ACHN (cell line): ENCODE measurements around the gene EFNA2.
"Not testable (repeated sequence)": the region's sequence is repeated elsewhere in the genome, so short reads cannot be mapped to it uniquely, and the experiment has no call there.

Source experiments
- DNase-seq: peaks from one replicate; pipeline ENCODE4 v3.0.0-alpha.2; 2015
- in situ Hi-C: cut with HindIII; loops from 2 replicates; pipeline ENCODE4 v1.10.0; 2017; ENCODE audit warnings: low sequenced_read_pairs, low pct_ligation_motif_present, low pct_unique_long_range_greater_than_20kb

The EFNA2 gene

DNA sequence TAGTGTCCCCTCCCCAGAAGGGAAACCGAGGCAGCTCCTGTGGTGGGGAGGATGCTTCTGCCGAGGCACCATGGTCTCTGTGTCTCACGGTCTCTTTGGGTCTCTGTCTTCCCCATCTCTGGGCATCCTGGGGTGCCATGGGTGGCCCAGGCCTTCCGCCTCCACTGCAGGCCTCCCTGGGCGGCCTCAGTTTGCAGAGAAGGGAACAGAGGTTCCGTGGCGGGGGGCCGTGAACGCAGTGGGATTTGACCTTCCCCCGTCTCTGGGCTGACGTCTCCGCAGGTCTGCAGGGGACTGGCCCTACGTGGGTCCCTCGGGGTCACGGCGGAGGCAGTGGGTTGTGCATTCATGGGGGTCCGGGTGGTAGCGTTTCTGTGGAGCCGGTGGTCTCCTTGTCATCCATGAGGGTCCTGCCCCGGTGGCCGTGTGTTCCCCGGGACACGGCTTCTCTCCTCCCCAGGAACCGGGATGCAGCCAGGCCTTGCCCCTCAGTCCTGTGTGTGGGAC, 4.6 kb downstream of the EFNA2 start:
- in situ Hi-C loops: no loop called here
- DNase-seq: no peak

- DNase-seq: no peak
- in situ Hi-C loops: no loop called here
Observed at GRCh38 chr19:1290703-1291651, 5.3 kb downstream of the EFNA2 start.

GRCh38 chr19:1291761-1292418, 6.2 kb downstream of the EFNA2 start:
- in situ Hi-C loops: no loop called here
- DNase-seq: no peak

- no peak for DNase-seq
- in situ Hi-C loops: no loop called here
Observed at GRCh38 chr19:1292419-1293151, 6.9 kb downstream of the EFNA2 start.

DNA sequence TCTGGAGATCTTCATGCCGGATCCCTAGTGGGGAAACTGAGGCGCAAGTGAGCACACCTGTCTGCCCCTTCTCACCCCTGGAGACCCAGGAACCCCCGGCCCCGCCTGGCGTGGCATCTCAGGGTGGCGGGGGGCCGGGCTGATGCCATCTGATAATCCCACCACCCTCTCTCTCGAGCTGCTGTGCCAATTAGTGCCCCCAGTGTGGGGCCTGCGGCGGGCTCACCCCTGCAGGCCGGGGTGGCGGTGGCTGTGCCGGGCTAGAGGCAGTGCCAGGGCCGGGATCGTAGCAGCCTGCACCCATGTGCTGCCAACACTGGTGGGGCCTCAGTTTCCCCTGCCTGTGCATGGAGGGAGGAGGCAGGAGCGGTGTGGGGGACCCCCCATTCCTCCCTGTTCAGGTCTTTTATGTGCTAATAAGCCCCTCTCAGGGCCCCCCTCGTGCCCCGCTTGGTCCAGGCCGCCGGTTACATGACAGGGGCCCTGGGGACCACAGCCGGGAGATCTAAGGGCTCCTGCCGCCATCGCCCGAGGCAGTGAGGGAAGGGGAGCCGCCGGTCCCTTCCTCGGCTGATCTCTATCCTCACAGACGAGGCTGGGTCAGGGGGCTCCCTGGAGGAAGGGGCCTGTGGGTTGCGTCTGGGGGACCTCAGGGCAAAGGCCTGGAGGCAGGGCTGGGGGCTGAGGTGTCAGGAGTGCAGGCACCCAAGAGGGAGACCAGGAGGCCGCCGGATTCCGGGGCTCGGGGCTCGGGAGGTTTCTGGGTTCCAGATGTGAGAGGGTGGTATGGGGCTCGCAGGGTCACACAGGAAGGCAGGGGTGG, 8.3 kb downstream of the EFNA2 start:
- DNase-seq: no peak
- in situ Hi-C loops: no loop called here

DNA sequence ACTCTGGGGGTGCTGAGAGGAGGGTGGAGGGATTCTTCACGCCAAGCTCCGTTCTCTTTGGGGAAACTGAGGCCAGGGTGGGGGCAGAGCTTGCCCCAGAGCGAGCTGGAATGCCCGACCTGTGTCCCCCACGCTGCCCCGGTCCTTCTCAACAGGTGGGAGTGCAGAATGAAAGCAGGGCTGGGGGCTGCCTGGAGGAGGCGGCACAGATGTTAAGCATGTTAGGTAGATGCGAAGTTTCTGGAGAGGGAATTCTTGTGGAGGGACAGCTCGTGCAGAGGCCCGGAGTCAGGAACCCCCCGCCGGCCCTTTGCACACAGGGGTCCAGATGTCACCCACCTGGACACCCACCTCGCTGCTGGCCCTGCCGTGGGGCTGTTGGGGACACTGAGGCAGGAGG, 9.0 kb downstream of the EFNA2 start:
- no peak for DNase-seq
- in situ Hi-C loops: no loop called here

GRCh38 chr19:1295169-1296012, 9.7 kb downstream of the EFNA2 start:
- no peak for DNase-seq
- in situ Hi-C loops: no loop called here

DNA sequence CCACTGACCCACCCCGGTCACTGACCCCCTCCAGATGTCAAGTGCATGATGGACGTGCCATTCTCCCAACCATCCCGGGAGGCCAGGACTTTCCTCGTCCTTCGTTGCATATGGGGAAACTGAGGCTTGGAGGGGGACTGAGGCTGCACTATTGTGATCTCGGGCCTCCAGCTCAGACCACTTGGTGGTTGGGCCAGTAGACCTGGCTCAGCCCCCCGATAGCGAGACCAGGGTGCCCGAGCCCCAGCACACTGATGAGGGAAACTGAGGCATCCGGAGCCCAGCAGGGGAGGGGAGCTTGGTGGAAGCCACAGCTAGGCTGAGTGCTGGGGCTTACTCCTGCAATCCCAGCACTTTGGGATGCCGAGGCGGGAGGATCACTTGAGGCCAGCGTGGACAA, 10.4 kb downstream of the EFNA2 start:
- DNase-seq: no peak
- in situ Hi-C loops: no loop called here

GRCh38 chr19:1296575-1297271, 11.1 kb downstream of the EFNA2 start:
- in situ Hi-C loops: no loop called here
- no peak for DNase-seq

DNA sequence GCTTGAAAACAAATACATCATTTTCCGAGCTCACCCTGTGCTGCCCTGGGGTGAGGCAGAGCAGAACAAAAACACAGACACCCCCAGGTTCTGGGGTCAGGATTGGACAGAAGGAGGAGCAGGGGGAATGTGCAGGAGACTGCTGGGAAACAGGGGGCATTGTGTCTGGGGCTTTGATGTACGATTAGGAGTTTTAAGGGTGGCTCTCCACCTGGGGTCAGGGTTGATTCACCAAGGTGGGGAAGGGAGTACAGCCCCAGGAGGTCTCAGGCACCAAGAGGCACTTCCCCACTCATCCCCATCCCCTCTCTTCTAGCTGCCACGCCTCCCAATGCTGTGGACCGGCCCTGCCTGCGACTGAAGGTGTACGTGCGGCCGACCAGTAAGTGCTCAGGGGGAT, 12.6 kb downstream of the EFNA2 start:
- in situ Hi-C loops: no loop called here
- no peak for DNase-seq

GRCh38 chr19:1299801-1300200, 14.1 kb downstream of the EFNA2 start:
- DNase-seq: no peak
- in situ Hi-C loops: no loop called here

GRCh38 chr19:1300744-1301490, 15.2 kb downstream of the EFNA2 start:
- no peak for DNase-seq
- in situ Hi-C loops: no loop called here

- no peak for DNase-seq
- in situ Hi-C loops: no loop called here
Observed at GRCh38 chr19:1302533-1303239, 17.0 kb downstream of the EFNA2 start.

DNA sequence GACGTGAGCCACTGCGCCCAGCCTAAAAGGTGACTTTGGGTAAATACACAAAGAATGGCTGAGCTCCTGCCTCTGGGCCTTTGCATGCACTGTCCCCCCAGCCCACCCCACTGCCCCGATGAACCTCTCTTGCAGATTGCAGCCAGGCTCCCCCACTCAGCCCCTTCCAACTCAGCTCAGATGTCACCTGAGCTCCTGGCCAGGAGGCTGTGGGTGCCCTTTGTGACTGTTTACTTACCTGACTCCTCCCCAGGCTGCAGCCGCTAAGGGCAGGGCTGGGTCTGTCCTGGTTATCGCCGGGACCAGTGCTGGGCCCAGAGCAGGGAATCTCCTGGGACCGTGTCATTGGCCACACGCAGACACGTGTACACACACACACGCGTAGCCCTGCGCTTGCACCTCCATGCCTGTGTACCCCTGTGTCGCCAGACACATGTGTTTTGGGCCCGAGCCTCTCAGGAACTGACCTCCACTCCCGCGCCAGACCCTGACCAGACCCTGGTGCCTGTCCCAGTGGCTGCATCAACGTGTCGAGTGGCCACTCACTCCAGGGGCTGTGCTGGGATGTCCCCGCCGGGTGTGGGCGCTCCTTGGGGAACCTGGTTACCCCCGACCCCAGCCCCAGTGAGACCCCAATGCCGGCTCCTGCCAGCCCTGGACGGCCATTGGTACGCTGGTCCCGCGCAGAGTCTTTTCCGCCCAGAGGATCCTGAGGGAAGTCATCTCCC, 18.7 kb downstream of the EFNA2 start:
- in situ Hi-C loops: no loop called here
- DNase-seq: no peak

- DNase-seq, in situ Hi-C loops: not testable (repeated sequence)
Observed at GRCh38 chr19:1305354-1305753, 19.7 kb downstream of the EFNA2 start.
